HepG2 (cell line): ENCODE data around the gene FGA. TPM values are rescaled to one million over a fixed set of nuclear protein-coding genes. Genes with fewer than 3 reads are reported as not detected.
A peak's percentile ranks its signal among the peaks of the same experiment; 100 is the strongest.

Source experiments
- ARHGAP35 ChIP-seq: sonication (generic); formaldehyde crosslinking; IDR thresholded peaks from 2 replicates; pipeline ENCODE4 v1.9.0; 2022; ENCODE audit warnings: mild to moderate bottlenecking, inconsistent platforms, moderate library complexity, missing genetic modification reagents, borderline replicate concordance
- ATRX ChIP-seq: sonication (generic); formaldehyde crosslinking; IDR thresholded peaks from 2 replicates; pipeline ENCODE4 v1.4.0; 2020; ENCODE audit warnings: missing genetic modification reagents, borderline replicate concordance
- BORCS8-MEF2B ChIP-seq: sonication (generic); formaldehyde crosslinking; IDR thresholded peaks from 2 replicates; pipeline ENCODE4 v1.8.0; 2022; ENCODE audit warnings: mild to moderate bottlenecking, missing genetic modification reagents
- DPF2 ChIP-seq: sonication (generic); formaldehyde crosslinking; IDR thresholded peaks from 2 replicates; pipeline ENCODE4 v1.4.0; 2020; ENCODE audit warnings: mild to moderate bottlenecking, low read depth, missing genetic modification reagents, borderline replicate concordance
- ESRRA ChIP-seq: sonication (generic); formaldehyde crosslinking; IDR thresholded peaks from 2 replicates; pipeline ENCODE4 v1.5.1; 2020; ENCODE audit warnings: mild to moderate bottlenecking, low read depth, missing genetic modification reagents
- HOXA5 ChIP-seq: sonication (generic); formaldehyde crosslinking; IDR thresholded peaks from 2 replicates; pipeline ENCODE4 v1.4.0; 2020; ENCODE audit warnings: missing genetic modification reagents
- ISX ChIP-seq: sonication (generic); formaldehyde crosslinking; conservative IDR thresholded peaks from 2 replicates; pipeline ENCODE4 v1.5.0; 2020; ENCODE audit warnings: missing genetic modification reagents
- RFXANK ChIP-seq: IDR thresholded peaks from 2 replicates; pipeline ENCODE4 v1.6.1; 2016
- U2AF2 ChIP-seq: fragments of 200-400 bp; formaldehyde crosslinking; IDR thresholded peaks from 2 replicates; pipeline ENCODE4 v1.6.1; 2017; ENCODE audit warnings: low read depth, mild to moderate bottlenecking, low read length
- ZNF20 ChIP-seq: sonication (generic); formaldehyde crosslinking; IDR thresholded peaks from 2 replicates; pipeline ENCODE4 v1.4.0; 2020; ENCODE audit warnings: mild to moderate bottlenecking, moderate library complexity, missing genetic modification reagents
- ZNF33A ChIP-seq: sonication (generic); formaldehyde crosslinking; IDR thresholded peaks from 2 replicates; pipeline ENCODE4 v1.5.1; 2020; ENCODE audit warnings: missing genetic modification reagents, mild to moderate bottlenecking, moderate library complexity, borderline replicate concordance
- ZNF557 ChIP-seq: sonication (generic); formaldehyde crosslinking; IDR thresholded peaks from 2 replicates; pipeline ENCODE4 v1.4.0; 2020; ENCODE audit warnings: missing genetic modification reagents
- ZSCAN25 ChIP-seq: sonication (generic); formaldehyde crosslinking; IDR thresholded peaks from 2 replicates; pipeline ENCODE4 v1.8.0; 2022; ENCODE audit warnings: mild to moderate bottlenecking, missing genetic modification reagents
- ZSCAN29 ChIP-seq: sonication (generic); formaldehyde crosslinking; conservative IDR thresholded peaks from 2 replicates; pipeline ENCODE4 v1.4.0; 2020; ENCODE audit warnings: mild to moderate bottlenecking, missing genetic modification reagents
- polyA plus RNA-seq, 8 experiments: library from polyadenylated mRNA; depleted of rRNA in 3 of 8; stranded (reverse) in 7 of 8; unstranded in 1 of 8; fragments of >200 nt; fragmentation: Illumina TruSeq in 4 of 8; extraction: Trizol in 4 of 8; gene quantifications; 2 replicates each; pipeline versions ENCODE4 v1.2.1 to v1.2.3, GENCODE V29; 2011 to 2016; ENCODE audit warnings: low read depth in 4 of 8, missing spikeins in 1 of 8, mixed read lengths in 1 of 8; ENCODE audit not compliant: insufficient read depth in 1 of 8
- total RNA-seq, 5 experiments: library from RNA; depleted of rRNA; stranded (reverse); fragments of >200 nt; fragmentation: Illumina TruSeq; extraction: Trizol; gene quantifications; 2 replicates each; pipeline ENCODE4 v1.2.3, GENCODE V29; 2016; ENCODE audit warnings: low read depth in 1 of 5
- TF ChIP-seq, protein P1 (sequence below): sonication (generic); formaldehyde crosslinking; IDR thresholded peaks from 2 replicates; pipeline ENCODE4 v1.4.0; 2020; ENCODE audit warnings: missing genetic modification reagents, mild to moderate bottlenecking, borderline replicate concordance
- TF ChIP-seq, protein P2 (sequence below): sonication (generic); formaldehyde crosslinking; IDR thresholded peaks from 2 replicates; pipeline ENCODE4 v1.4.0; 2020; ENCODE audit warnings: low read depth, mild to moderate bottlenecking, missing genetic modification reagents
- TF ChIP-seq, protein P3 (sequence below): sonication (generic); formaldehyde crosslinking; IDR thresholded peaks from 2 replicates; pipeline ENCODE4 v1.4.0; 2020; ENCODE audit warnings: mild to moderate bottlenecking, missing genetic modification reagents, borderline replicate concordance
- TF ChIP-seq, protein P4 (sequence below): sonication (generic); formaldehyde crosslinking; IDR thresholded peaks from 2 replicates; pipeline ENCODE4 v1.4.0; 2020; ENCODE audit warnings: mild to moderate bottlenecking, missing genetic modification reagents
- TF ChIP-seq, protein P5 (sequence below), 2 experiments: fragments of 450-650 bp in 1 of 2; sonication (generic) in 1 of 2; formaldehyde crosslinking; IDR thresholded peaks; 2 replicates each; pipeline versions ENCODE4 v1.5.0 to v1.8.0; 2020 to 2022; ENCODE audit warnings: mild to moderate bottlenecking in 1 of 2, missing genetic modification reagents in 1 of 2
- TF ChIP-seq, protein P6 (sequence below): IDR thresholded peaks from 2 replicates; pipeline ENCODE4 v1.6.1; 2016; ENCODE audit warnings: mild to moderate bottlenecking

Gene FGA
- total and polyA plus RNA-seq, 2 of the 13 experiments (the other 11 are each of a cell fraction or from before 2014, with no cell fraction given), result 640 to 1,523 TPM

DNA sequence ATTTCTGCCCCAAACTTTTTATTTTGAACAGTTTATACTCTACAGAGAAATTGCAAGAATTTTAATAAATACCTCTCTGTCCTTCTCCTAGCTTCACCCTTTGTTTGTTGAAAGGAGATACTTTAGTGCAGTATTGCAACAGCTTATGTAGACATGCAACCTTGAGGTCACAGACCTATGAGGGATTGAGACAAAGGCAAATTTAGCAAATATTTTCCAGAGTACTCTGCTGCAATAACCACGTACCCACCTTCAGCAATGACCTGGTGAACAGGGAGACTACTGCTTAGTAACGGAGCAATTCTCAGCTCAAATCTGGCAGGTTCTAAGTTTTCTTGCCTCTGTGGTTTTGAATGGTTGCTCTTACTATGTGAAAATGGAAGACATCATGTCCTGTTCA lies 13.2 kb downstream of the FGA start (continued):
- TF ChIP-seq, protein P1, sequence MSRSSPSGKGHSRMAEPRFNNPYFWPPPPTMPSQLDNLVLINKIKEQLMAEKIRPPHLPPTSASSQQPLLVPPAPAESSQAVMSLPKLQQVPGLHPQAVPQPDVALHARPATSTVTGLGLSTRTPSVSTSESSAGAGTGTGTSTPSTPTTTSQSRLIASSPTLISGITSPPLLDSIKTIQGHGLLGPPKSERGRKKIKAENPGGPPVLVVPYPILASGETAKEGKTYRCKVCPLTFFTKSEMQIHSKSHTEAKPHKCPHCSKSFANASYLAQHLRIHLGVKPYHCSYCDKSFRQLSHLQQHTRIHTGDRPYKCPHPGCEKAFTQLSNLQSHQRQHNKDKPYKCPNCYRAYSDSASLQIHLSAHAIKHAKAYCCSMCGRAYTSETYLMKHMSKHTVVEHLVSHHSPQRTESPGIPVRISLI (CRISPR knock-in tag), result no peak; the same call in 1 of the 2 replicates
- no peak for TF ChIP-seq RFXANK
- no peak for TF ChIP-seq ARHGAP35 (CRISPR knock-in tag)
- no peak for TF ChIP-seq BORCS8-MEF2B
- TF ChIP-seq, protein P2, sequence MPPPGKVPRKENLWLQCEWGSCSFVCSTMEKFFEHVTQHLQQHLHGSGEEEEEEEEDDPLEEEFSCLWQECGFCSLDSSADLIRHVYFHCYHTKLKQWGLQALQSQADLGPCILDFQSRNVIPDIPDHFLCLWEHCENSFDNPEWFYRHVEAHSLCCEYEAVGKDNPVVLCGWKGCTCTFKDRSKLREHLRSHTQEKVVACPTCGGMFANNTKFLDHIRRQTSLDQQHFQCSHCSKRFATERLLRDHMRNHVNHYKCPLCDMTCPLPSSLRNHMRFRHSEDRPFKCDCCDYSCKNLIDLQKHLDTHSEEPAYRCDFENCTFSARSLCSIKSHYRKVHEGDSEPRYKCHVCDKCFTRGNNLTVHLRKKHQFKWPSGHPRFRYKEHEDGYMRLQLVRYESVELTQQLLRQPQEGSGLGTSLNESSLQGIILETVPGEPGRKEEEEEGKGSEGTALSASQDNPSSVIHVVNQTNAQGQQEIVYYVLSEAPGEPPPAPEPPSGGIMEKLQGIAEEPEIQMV (CRISPR knock-in tag), result no peak
- no peak for TF ChIP-seq ZNF557
- peak; percentile 82 for TF ChIP-seq DPF2 (CRISPR knock-in tag)
- TF ChIP-seq ATRX (CRISPR knock-in tag), result no peak
- TF ChIP-seq U2AF2, result no peak
- TF ChIP-seq, protein P3, sequence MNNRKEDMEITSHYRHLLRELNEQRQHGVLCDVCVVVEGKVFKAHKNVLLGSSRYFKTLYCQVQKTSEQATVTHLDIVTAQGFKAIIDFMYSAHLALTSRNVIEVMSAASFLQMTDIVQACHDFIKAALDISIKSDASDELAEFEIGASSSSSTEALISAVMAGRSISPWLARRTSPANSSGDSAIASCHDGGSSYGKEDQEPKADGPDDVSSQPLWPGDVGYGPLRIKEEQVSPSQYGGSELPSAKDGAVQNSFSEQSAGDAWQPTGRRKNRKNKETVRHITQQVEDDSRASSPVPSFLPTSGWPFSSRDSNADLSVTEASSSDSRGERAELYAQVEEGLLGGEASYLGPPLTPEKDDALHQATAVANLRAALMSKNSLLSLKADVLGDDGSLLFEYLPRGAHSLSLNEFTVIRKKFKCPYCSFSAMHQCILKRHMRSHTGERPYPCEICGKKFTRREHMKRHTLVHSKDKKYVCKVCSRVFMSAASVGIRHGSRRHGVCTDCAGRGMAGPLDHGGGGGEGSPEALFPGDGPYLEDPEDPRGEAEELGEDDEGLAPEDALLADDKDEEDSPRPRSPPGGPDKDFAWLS (CRISPR knock-in tag), result no peak
- TF ChIP-seq ZSCAN25 (CRISPR knock-in tag), result 0 out of 2 replicates have a peak, but pooled peaks have one; percentile 28
- TF ChIP-seq ESRRA, result peak; percentile 68; the same call in 1 of the 2 replicates
- TF ChIP-seq ZNF33A (CRISPR knock-in tag), result no peak
- TF ChIP-seq, protein P4, sequence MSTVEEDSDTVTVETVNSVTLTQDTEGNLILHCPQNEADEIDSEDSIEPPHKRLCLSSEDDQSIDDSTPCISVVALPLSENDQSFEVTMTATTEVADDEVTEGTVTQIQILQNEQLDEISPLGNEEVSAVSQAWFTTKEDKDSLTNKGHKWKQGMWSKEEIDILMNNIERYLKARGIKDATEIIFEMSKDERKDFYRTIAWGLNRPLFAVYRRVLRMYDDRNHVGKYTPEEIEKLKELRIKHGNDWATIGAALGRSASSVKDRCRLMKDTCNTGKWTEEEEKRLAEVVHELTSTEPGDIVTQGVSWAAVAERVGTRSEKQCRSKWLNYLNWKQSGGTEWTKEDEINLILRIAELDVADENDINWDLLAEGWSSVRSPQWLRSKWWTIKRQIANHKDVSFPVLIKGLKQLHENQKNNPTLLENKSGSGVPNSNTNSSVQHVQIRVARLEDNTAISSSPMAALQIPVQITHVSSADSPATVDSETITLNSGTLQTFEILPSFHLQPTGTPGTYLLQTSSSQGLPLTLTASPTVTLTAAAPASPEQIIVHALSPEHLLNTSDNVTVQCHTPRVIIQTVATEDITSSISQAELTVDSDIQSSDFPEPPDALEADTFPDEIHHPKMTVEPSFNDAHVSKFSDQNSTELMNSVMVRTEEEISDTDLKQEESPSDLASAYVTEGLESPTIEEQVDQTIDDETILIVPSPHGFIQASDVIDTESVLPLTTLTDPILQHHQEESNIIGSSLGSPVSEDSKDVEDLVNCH (CRISPR knock-in tag), result no peak
- TF ChIP-seq ZNF20 (CRISPR knock-in tag), result no peak
- TF ChIP-seq ZSCAN29, result no peak
- no peak for TF ChIP-seq ISX (CRISPR knock-in tag)
- TF ChIP-seq, protein P5, sequence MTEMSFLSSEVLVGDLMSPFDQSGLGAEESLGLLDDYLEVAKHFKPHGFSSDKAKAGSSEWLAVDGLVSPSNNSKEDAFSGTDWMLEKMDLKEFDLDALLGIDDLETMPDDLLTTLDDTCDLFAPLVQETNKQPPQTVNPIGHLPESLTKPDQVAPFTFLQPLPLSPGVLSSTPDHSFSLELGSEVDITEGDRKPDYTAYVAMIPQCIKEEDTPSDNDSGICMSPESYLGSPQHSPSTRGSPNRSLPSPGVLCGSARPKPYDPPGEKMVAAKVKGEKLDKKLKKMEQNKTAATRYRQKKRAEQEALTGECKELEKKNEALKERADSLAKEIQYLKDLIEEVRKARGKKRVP (CRISPR knock-in tag; IDR thresholded peaks at IDR 0.05), result peak in 1 of 2 experiments; percentile 95; a peak in 2 of 4 replicates
- TF ChIP-seq, protein P6, sequence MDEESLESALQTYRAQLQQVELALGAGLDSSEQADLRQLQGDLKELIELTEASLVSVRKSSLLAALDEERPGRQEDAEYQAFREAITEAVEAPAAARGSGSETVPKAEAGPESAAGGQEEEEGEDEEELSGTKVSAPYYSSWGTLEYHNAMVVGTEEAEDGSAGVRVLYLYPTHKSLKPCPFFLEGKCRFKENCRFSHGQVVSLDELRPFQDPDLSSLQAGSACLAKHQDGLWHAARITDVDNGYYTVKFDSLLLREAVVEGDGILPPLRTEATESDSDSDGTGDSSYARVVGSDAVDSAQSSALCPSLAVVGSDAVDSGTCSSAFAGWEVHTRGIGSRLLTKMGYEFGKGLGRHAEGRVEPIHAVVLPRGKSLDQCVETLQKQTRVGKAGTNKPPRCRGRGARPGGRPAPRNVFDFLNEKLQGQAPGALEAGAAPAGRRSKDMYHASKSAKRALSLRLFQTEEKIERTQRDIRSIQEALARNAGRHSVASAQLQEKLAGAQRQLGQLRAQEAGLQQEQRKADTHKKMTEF (CRISPR knock-in tag), result peak; percentile 81
- 0 out of 2 replicates have a peak, but pooled peaks have one; percentile 40 for TF ChIP-seq HOXA5 (CRISPR knock-in tag)
